Body of pancreas (tissue), 4 donors: ENCODE data around the gene SH2D3A.
"Not testable (repeated sequence)": the region's sequence is repeated elsewhere in the genome, so short reads cannot be mapped to it uniquely, and the experiment has no call there.

Experiments used
- POLR2A ChIP-seq, 3 donors: fragments of 450-650 bp; IDR thresholded peaks; one replicate each; pipeline ENCODE4 v1.6.1; 2016; ENCODE audit warnings: antibody characterized with exemption in 3 of 3, mild to moderate bottlenecking in 2 of 3
- TF ChIP-seq, protein P1 (sequence below), 7 experiments: fragments of 450-650 bp in 4 of 7; fragments of 200-600 bp in 3 of 7; sonication (generic) in 3 of 7; IDR thresholded peaks; one replicate each; pipeline ENCODE4 v1.5.1; 2016 to 2019; ENCODE audit warnings: antibody characterized with exemption in 7 of 7

DNA sequence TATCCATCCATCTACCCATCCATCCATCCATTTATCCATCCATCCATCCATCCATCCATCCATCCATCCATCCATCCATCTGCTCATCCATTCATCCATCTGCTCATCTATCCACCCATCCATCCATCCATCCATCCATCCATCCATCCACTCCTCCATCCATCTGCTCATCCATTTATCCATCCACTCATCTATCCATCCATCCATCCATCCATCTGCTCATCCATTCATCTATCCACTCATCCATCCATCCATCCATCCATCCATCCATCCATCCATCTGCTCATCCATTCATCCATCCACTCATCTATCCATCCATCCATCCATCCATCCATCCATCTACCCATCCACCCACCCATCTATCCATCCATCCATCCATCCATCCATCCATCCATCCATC, 8.8 kb upstream of the SH2D3A start:
- not testable (repeated sequence) for TF ChIP-seq POLR2A (IDR thresholded peaks at IDR 0.05)
- TF ChIP-seq, protein P1, sequence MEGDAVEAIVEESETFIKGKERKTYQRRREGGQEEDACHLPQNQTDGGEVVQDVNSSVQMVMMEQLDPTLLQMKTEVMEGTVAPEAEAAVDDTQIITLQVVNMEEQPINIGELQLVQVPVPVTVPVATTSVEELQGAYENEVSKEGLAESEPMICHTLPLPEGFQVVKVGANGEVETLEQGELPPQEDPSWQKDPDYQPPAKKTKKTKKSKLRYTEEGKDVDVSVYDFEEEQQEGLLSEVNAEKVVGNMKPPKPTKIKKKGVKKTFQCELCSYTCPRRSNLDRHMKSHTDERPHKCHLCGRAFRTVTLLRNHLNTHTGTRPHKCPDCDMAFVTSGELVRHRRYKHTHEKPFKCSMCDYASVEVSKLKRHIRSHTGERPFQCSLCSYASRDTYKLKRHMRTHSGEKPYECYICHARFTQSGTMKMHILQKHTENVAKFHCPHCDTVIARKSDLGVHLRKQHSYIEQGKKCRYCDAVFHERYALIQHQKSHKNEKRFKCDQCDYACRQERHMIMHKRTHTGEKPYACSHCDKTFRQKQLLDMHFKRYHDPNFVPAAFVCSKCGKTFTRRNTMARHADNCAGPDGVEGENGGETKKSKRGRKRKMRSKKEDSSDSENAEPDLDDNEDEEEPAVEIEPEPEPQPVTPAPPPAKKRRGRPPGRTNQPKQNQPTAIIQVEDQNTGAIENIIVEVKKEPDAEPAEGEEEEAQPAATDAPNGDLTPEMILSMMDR (IDR thresholded peaks at IDR 0.05): not testable (repeated sequence)
